IPS DF 19.7 (cell line): ENCODE measurements around the gene ALDH1A3.

Source experiments
- DNase-seq: peaks from one replicate; pipeline ENCODE4 v3.0.0-alpha.2; 2013; ENCODE audit warnings: low read depth, low spot score

The ALDH1A3 gene

GRCh38 chr15:100881573-100882336 lies 2.1 kb downstream of the ALDH1A3 start:
- DNase-seq, result no peak

- DNase-seq, result no peak
Observed at GRCh38 chr15:100885116-100885515, 5.5 kb downstream of the ALDH1A3 start.

- no peak for DNase-seq
Observed at GRCh38 chr15:100885811-100886210, 6.2 kb downstream of the ALDH1A3 start.

DNA sequence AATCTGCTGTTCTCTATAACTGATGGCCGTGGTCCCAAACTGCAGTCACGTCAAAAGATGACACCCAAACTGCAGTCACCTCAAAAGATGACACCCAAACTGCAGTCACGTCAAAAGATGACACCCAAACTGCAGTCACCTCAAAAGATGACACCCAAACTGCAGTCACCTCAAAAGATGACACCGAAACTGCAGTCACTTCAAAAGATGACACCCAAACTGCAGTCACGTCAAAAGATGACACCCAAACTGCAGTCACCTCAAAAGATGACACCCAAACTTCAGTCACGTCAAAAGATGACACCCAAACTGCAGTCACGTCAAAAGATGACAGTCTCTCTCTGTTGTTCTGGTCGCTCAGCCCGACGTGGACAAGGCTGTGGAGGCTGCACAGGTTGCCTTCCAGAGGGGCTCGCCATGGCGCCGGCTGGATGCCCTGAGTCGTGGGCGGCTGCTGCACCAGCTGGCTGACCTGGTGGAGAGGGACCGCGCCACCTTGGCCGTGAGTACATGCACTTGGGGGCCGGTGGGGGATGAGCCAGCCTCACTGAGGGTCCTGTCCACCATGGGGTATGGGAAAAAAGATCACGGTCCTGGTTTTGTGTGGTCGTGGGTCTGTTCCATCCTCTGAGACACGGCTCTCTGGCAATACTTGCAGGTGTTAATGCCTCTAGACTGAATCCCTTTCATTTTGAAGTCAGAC lies 7.7 kb downstream of the ALDH1A3 start:
- DNase-seq, result no peak

GRCh38 chr15:100889385-100890050 lies 9.9 kb downstream of the ALDH1A3 start:
- DNase-seq, result no peak

GRCh38 chr15:100890051-100890720 lies 10.6 kb downstream of the ALDH1A3 start:
- no peak for DNase-seq

DNA sequence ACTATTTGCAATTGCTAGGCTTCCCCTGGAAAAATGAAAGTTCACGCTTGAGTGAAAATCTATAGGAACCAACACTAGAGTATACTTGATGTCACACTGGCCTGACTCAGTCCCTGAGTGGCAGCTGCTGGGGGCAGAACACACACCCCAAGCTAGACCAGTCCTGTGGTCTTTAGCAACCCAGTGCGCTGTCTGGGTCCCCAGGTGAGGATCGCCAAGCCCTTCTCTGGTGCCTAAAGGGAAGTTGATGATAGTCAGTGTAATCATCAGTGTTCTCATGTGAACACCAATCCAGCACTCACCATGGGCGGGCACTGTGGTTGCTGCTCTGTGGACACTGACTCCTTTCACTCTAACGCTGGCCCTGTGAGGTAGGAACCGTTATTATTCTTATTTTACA lies 11.2 kb downstream of the ALDH1A3 start:
- DNase-seq, result no peak

GRCh38 chr15:100891307-100892012 lies 11.8 kb downstream of the ALDH1A3 start:
- no peak for DNase-seq

- DNase-seq, result no peak
Observed at GRCh38 chr15:100892013-100892355, 12.4 kb downstream of the ALDH1A3 start.

DNA sequence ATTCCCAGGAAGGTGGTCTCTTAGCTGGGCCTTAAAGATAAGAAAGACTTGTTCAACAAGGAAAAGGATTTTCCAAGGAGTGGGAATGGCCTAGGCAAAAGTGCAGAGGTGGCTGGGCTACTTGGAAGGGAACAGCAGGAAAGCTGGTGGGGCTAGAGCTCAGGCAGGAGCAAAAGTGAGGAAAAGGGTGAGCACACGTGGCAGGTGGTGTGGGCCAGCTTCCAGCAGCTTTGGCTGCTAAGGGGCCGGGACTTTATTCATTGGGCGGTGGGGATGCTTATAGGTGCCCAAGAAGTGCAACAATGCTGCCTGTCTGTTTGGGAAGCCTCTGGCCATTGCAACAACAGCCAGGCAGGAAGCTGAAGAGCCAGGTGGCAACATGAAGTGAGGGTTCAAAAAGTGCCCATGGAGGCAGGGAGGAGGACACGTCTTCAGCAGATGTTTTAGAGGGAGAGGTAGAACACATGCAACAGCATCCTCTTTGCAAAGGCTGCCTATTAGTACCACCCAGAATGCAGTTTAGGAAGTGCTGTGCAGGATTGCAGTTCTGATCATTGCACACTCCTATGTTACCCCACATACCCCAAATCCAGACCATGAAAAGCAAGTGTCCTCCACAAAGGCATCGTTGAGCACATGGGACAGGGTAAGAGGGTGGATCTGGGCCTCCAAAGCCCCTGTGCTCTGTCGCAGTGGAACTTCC lies 13.8 kb downstream of the ALDH1A3 start:
- DNase-seq, result no peak

DNA sequence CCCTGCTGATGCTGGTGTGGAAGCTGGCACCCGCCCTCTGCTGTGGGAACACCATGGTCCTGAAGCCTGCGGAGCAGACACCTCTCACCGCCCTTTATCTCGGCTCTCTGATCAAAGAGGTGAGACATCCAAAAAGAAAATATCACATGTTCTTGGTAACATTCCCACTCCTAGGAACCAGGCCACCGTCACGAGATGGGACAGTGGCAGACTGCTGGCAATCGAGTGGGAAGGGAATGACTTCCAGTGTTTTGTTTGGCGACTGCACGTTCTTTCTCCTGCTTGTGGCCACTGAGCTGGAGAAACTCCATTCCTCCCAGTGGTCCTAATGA lies 14.3 kb downstream of the ALDH1A3 start:
- DNase-seq, result no peak

DNA sequence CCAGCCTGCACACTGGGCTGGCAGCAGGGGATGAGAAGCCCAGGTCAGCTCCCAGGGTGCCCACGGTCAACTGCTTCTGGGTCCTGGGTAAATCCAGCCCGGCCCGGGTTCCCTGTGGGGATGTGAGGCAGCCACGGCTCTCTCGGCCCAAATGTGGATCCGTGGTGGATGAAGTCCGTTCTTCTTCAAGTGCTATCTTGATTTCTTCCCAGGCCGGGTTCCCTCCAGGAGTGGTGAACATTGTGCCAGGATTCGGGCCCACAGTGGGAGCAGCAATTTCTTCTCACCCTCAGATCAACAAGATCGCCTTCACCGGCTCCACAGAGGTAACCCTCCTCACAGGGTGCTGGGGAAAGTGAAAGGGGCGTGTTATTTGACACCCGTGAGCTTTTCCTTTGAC lies 16.1 kb downstream of the ALDH1A3 start:
- no peak for DNase-seq

DNA sequence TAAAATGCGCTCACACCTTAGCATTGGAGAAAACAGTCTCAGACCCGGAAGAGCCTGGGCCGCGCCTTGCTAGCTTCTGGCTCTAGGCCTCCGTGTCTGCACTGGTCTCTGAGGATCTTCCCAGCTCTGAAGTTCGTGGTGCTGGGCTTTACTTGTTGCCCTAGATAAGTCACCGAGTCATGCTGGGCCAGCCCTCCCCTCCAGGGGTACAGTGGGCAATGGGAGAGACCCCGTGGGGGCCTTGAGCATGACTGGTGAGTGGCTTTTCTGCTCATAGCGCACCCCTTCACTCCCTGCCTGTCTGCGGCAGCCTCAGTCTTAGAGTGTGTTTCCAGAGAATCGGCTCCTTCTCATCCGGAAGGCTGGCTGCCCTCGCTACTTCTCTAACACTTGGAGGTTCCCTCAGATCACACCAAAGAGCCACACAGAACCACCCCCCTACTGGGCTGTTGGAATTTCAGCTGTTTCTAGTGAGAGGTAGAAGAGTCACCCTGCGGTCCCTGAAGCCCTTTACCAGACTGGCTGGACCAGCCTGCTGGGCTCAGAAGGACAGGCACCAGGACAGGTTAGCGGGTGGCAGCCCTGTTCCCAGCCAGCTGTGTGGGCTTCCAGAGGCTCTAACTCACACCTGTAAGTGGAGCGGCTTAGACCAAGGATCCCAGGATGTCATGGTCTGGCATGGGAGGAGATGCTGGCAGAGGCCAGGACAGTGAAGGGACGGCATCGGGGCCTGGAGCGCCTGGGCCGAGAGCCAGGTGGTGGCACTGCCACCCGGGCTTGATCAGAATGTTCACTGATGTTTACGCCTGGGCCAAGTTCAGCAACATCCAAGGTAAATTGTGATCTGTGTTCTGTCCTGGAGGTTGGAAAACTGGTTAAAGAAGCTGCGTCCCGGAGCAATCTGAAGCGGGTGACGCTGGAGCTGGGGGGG lies 17.9 kb downstream of the ALDH1A3 start:
- no peak for DNase-seq

- DNase-seq, result no peak
Observed at GRCh38 chr15:100898152-100898490, 18.5 kb downstream of the ALDH1A3 start.

DNA sequence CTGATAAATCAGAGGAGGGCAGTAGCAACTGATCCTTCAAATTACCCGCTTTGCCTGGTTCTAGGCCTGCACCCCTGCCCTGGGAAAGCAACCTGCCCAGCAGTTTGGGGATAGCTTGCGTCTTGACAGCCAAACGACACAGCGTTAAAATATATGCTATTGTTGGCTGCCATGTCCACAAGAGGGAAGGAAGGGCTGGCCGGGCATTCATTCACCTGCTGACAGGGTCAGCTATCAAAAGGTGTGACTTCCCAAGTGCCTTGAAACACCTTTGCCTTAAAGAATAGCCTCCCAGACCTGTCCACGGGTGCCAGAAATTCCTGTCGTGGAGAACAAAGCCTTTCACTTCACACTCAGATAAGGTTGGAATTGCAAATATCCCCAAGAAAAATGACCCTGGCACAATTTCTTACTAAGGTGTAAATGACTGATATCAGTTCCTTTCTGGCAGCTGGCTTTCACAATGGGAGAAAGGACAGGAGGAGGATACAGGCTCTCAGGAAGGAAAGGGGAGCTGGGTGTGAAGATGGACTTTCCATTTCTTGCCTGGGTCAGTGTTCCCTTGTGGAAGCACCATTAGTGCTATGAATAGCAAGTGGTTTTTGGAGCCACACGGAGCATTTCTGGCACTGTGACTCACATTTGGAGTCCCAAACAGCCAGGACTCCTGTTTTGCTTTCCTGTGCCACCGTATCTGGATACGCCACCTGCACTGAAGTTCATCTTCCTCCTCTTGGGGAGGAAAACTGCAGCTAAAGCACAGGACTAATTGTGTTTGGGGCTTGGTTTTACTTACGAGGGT lies 19.2 kb downstream of the ALDH1A3 start:
- no peak for DNase-seq

GRCh38 chr15:100899601-100900000 lies 20.0 kb downstream of the ALDH1A3 start:
- DNase-seq, result no peak

DNA sequence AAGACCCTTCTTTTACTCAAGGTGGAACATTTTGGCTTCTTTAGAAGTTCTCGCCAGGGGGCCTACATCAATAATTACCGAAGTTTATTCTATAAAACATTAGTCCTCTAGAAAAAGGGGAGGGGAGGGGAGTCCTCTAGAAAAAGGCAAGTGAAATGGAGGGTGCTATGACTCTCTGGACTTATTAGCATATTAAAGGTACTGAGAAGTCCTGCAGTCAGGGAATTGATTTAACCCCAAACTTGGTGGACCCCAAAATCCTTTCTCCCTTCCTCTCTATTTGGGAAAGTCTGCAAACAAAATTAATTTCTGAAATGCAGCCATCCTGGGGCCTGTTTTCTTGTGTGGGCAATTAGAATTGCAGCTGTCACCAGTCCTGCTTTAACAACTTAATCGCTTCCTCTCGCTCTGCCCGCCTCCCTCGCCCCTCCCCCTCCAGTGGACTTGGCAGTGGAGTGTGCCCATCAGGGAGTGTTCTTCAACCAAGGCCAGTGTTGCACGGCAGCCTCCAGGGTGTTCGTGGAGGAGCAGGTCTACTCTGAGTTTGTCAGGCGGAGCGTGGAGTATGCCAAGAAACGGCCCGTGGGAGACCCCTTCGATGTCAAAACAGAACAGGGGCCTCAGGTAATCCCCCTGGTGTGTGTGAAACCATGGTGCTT lies 20.6 kb downstream of the ALDH1A3 start:
- no peak for DNase-seq

DNA sequence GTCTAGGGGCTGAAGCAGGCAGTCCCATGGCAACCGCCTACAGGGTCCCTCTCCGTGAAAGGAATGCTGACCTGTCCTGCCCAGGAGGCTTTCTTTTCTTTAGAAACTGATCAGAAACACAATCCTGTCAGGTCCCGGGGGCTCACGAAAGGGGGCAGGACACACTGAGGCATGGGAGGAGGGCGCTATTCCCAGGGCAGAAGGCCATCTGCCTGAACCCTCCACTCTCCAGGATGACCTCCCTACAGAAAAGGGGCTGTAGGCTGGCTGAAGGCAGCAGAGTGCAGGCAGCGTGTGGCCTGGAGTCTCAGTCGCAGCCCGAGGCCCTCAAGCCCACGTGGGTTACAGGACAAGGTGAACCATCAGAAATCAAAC lies 21.2 kb downstream of the ALDH1A3 start:
- no peak for DNase-seq

DNA sequence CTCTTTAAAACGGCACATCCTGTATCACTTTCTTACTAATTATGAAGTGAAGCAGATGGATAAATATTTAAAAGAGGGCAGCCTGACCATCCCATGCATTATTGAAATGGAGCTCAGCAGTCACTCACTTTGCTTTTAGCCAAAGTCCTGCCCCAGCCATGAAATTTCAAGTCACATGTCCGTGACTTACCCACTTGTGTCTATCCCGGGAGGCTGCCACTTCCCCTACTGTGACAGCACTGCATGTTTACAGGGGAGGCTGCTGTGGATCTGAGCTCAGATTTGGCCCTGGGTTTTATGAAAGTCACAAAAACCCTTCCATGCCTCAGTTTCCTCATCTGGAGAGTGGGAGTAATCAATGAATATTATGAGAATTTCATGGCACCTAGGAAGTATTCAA lies 21.7 kb downstream of the ALDH1A3 start:
- no peak for DNase-seq
